Endothelial cell of umbilical vein (primary cell): ENCODE measurements around the gene ACAP2. TPM values are rescaled to one million over a fixed set of nuclear protein-coding genes. Genes with fewer than 3 reads are reported as not detected.

Experiments used
- BruUV-seq: library from RNA; stranded (reverse); fragments of 400-500 nt; replicated peaks from 2 replicates; lab custom pipeline; 2021; lab: Mats Ljungman, UMichigan
- CTCF ChIA-PET: fragments of 300-600, 350-600 bp; sonication (Branson Sonifier 250); formaldehyde crosslinking; loops from one replicate; lab custom pipeline; 2021; ENCODE audit warnings: antibody characterized with exemption, inconsistent platforms; lab: Charles Lee
- POLR2A ChIA-PET: fragments of 300-600, 350-600 bp; sonication (Branson Sonifier 250); formaldehyde crosslinking; loops from one replicate; lab custom pipeline; 2021; ENCODE audit warnings: antibody characterized with exemption, inconsistent platforms; lab: Charles Lee
- DNase-seq: peaks from one replicate; pipeline ENCODE4 v3.0.0-alpha.2; 2011; ENCODE audit warnings: low read depth, low spot score
- FAIRE-seq: peaks from 2 replicates; lab custom pipeline; 2011; peaks lifted over from hg19 to GRCh38; lab: Jason Lieb, UNC
- H2AFZ ChIP-seq: 2 replicates; pipeline ENCODE4 v1.6.0; 2012; ENCODE audit warnings: low read depth, low read length, control low read depth, inconsistent platforms
- H3K27ac ChIP-seq: 2 replicates; pipeline ENCODE4 v1.5.1; 2011; ENCODE audit warnings: low read depth, mild to moderate bottlenecking, control low read depth, low read length, moderate library complexity; ENCODE audit not compliant: insufficient read depth
- H3K27me3 ChIP-seq, 2 experiments: 2 replicates each; pipeline versions ENCODE4 v1.6.0 to v1.6.1; 2011; ENCODE audit warnings: low read length in 2 of 2, mixed read lengths in 1 of 2; ENCODE audit not compliant: control insufficient read depth in 2 of 2, insufficient read depth in 2 of 2
- H3K36me3 ChIP-seq, 2 experiments: 2 replicates in 1 of 2; 3 replicates in 1 of 2; pipeline ENCODE4 v1.5.1; 2011; ENCODE audit warnings: low read length in 2 of 2, mild to moderate bottlenecking in 1 of 2, moderate library complexity in 1 of 2; ENCODE audit not compliant: control insufficient read depth in 2 of 2, insufficient read depth in 2 of 2; ENCODE audit errors: extremely low read depth in 1 of 2
- H3K4me1 ChIP-seq: 3 replicates; pipeline ENCODE4 v1.5.1; 2011; ENCODE audit warnings: mild to moderate bottlenecking, low read length; ENCODE audit not compliant: control insufficient read depth, insufficient read depth; ENCODE audit errors: extremely low read depth
- H3K4me2 ChIP-seq: 2 replicates; pipeline ENCODE4 v1.6.1; 2011; ENCODE audit warnings: low read length, control low read depth, mixed read lengths; ENCODE audit not compliant: insufficient read depth
- H3K4me3 ChIP-seq, 3 experiments: fragments of 200-600 bp in 1 of 3; sonication (generic), shearing (Covaris generic) in 1 of 3; replicated peaks in 1 of 3; 2 replicates each; pipeline ENCODE4 v1.5.1; 2011 to 2016; ENCODE audit warnings: control low read depth in 3 of 3, low read length in 3 of 3, mild to moderate bottlenecking in 2 of 3, inconsistent platforms in 1 of 3, low read depth in 1 of 3, moderate library complexity in 1 of 3; ENCODE audit not compliant: insufficient read depth in 1 of 3
- H3K79me2 ChIP-seq: 2 replicates; pipeline ENCODE4 v1.6.0; 2012; ENCODE audit warnings: low read length, inconsistent platforms; ENCODE audit not compliant: control insufficient read depth, insufficient read depth
- H3K9ac ChIP-seq: replicated peaks from 2 replicates; pipeline ENCODE3; 2011; ENCODE audit warnings: low read length, control low read depth; ENCODE audit not compliant: insufficient read depth; ENCODE audit errors: extremely low read depth
- H3K9me1 ChIP-seq: replicated peaks from 3 replicates; pipeline ENCODE4 v1.6.0; 2011; ENCODE audit warnings: mild to moderate bottlenecking, low read length; ENCODE audit not compliant: control insufficient read depth, insufficient read depth; ENCODE audit errors: extremely low read depth
- H3K9me3 ChIP-seq: replicated peaks from 2 replicates; pipeline ENCODE4 v1.5.1; 2012; ENCODE audit warnings: low read length, inconsistent platforms; ENCODE audit not compliant: control insufficient read depth, insufficient read depth
- H4K20me1 ChIP-seq: replicated peaks from 2 replicates; pipeline ENCODE3; 2011; ENCODE audit warnings: mild to moderate bottlenecking, low read length; ENCODE audit not compliant: control insufficient read depth, insufficient read depth; ENCODE audit errors: extremely low read depth
- CTCF ChIP-seq, 2 donors: IDR thresholded peaks; 1 replicate in 1 of 2; 2 replicates in 1 of 2; pipeline ENCODE4 v1.5.1; 2011; ENCODE audit warnings: low read length in 2 of 2, mild to moderate bottlenecking in 2 of 2, moderate library complexity in 2 of 2, control low read depth in 1 of 2, inconsistent platforms in 1 of 2, low read depth in 1 of 2; ENCODE audit not compliant: insufficient read depth in 1 of 2; ENCODE audit errors: extremely low read depth in 1 of 2
- EZH2 ChIP-seq: IDR thresholded peaks from 2 replicates; pipeline ENCODE4 v1.6.1; 2012; ENCODE audit warnings: borderline replicate concordance, low read depth, mild to moderate bottlenecking, moderate library complexity, low read length, inconsistent platforms; ENCODE audit not compliant: severe bottlenecking
- FOS ChIP-seq: IDR thresholded peaks from 2 replicates; pipeline ENCODE4 v1.6.1; 2011; ENCODE audit warnings: mild to moderate bottlenecking, low read length, moderate library complexity, borderline replicate concordance; ENCODE audit not compliant: insufficient read depth
- GATA2 ChIP-seq: IDR thresholded peaks from 2 replicates; pipeline ENCODE4 v1.7.0; 2011; ENCODE audit warnings: low read depth, mild to moderate bottlenecking, moderate library complexity, mixed read lengths, low read length; ENCODE audit not compliant: insufficient read length, insufficient read depth
- JUN ChIP-seq: IDR thresholded peaks from 2 replicates; pipeline ENCODE4 v1.6.1; 2011; ENCODE audit warnings: borderline replicate concordance, low read depth; ENCODE audit not compliant: insufficient read length, insufficient read depth
- MYC ChIP-seq: IDR thresholded peaks from one replicate; pipeline ENCODE4 v1.6.1; 2011; ENCODE audit warnings: mild to moderate bottlenecking, low read depth, low read length
- POLR2A ChIP-seq: IDR thresholded peaks from 2 replicates; pipeline ENCODE4 v1.6.1; 2012; ENCODE audit warnings: low read depth, mild to moderate bottlenecking, control low read depth, low read length
- POLR2AphosphoS5 ChIP-seq: IDR thresholded peaks from 2 replicates; pipeline ENCODE4 v1.6.1; 2012; ENCODE audit warnings: low read depth, mild to moderate bottlenecking, control low read depth, low read length, moderate library complexity; ENCODE audit not compliant: insufficient read depth
- dilution Hi-C: fragments of 300-500 bp; cut with MboI; formaldehyde crosslinking; loops from one replicate; pipeline ENCODE4 v1.15.0; 2019; ENCODE audit warnings: low sequenced_read_pairs; ENCODE audit not compliant: extremely low pct_ligation_motif_present
- intact Hi-C: fragments of 100-400 bp; cut with micrococcal nuclease; formaldehyde crosslinking; loops from one replicate; pipeline ENCODE4 v1.10.0; 2022
- polyA plus RNA-seq, 4 experiments: library from polyadenylated mRNA; depleted of rRNA in 3 of 4; stranded (reverse) in 3 of 4; unstranded in 1 of 4; fragments of >200 nt; gene quantifications; 2 replicates each; pipeline versions ENCODE4 v1.2.1 to v1.2.3, GENCODE V29; 2011 to 2012; ENCODE audit warnings: missing spikeins in 1 of 4
- total RNA-seq: library from RNA; stranded (reverse); gene quantifications from 2 replicates; pipeline ENCODE4 v1.2.3, GENCODE V29; 2021
- TF ChIP-seq, protein P1 (sequence below): IDR thresholded peaks from 2 replicates; pipeline ENCODE4 v1.6.1; 2011; ENCODE audit not compliant: insufficient read depth, insufficient read length

ACAP2 gene
- total and polyA plus RNA-seq, 2 donors (not counting 3 experiments of a cell fraction or from before 2014, with no cell fraction given), result 13.6 to 36.9 TPM

- TF ChIP-seq POLR2A, result no peak
- TF ChIP-seq CTCF (IDR thresholded peaks at IDR 0.05; ENCODE audit: extremely low read depth in 1 of 2, insufficient read depth in 1 of 2, low read depth in 1 of 2, low read length in 2 of 2), result no peak
- no peak for TF ChIP-seq FOS
- TF ChIP-seq, protein P1, sequence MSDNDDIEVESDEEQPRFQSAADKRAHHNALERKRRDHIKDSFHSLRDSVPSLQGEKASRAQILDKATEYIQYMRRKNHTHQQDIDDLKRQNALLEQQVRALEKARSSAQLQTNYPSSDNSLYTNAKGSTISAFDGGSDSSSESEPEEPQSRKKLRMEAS, result no peak
- TF ChIP-seq JUN, result no peak
- TF ChIP-seq GATA2, result no peak
- no peak for TF ChIP-seq MYC
- no peak for TF ChIP-seq EZH2
- no peak for TF ChIP-seq POLR2AphosphoS5
- H2AFZ ChIP-seq, result no peak overlapping the region
- no peaks in the 10 kb centered on the region for H3K9me1 ChIP-seq
- H3K36me3 ChIP-seq, result no peaks in the 10 kb centered on the region
- FAIRE-seq (no peak), DNase-seq (no peak)
- no peak overlapping the region for H3K4me2 ChIP-seq
- no TSS peak for BruUV-seq
- H3K27me3 ChIP-seq, result peaks cover 4 to 9% of the 10 kb centered on the region in 2 experiments
- no peaks in the 10 kb centered on the region for H3K9me3 ChIP-seq
- H3K27ac ChIP-seq, result no peak overlapping the region
- no peaks in the 10 kb centered on the region for H4K20me1 ChIP-seq
- no peak overlapping the region for H3K9ac ChIP-seq
- ChIA-PET CTCF (no interaction called here), POLR2A (no interaction called here)
- dilution Hi-C loops, result no loop called here
- intact Hi-C loops, result loop anchor here (10.0 kb wide), 1 partner anchor 78 kb away; no protein-coding TSS in a partner anchor
- peaks cover 4% of the 10 kb centered on the region for H3K79me2 ChIP-seq
- H3K4me1 ChIP-seq, result peaks cover 6% of the 10 kb centered on the region
- H3K4me3 ChIP-seq, result no peak overlapping the region
Observed at GRCh38 chr3:195447201-195447600, 4.4 kb upstream of the ACAP2 start.
